Brain pericyte (primary cell): Measurements from ENCODE around the gene PTPRN2.

Experiments
- DNase-seq: peaks from one replicate; pipeline ENCODE4 v3.0.0-alpha.2; 2012; ENCODE audit warnings: low read depth, low spot score

PTPRN2 gene

DNA sequence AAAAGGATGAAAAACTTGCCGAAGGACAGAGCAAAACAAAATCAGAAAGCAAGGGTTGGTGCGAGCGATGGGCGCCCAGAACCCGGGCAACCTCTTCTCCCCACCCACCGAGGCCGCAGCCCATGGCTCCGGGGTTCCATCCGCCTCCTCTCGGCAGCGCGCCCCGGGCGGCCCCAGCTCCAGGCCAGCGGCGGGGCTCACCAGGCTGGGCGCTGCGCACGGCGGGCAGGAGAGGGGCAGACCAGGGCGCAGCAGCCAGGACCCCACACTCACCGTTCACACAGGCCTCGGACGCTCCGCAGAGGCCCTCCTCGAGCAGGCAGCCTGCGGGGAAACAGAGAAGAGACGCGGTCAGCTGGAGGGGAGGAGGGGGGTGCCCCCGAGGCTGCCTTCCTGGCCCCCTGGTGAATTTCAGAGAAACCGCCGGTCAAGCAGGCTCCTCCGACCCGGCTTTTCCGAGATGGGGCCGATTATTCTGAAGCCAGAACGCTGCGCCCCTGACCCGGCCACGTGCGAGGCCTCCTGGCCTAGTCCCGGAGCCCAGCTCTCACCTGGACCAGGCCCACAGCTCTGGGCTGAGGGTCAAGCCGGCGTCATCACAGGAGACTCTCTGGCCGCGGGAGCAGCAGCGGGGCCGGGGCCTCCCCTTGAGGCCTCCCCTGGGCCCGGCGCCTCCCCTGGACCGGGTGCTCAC, 98.0 kb downstream of the PTPRN2 start:
- no peak for DNase-seq

DNA sequence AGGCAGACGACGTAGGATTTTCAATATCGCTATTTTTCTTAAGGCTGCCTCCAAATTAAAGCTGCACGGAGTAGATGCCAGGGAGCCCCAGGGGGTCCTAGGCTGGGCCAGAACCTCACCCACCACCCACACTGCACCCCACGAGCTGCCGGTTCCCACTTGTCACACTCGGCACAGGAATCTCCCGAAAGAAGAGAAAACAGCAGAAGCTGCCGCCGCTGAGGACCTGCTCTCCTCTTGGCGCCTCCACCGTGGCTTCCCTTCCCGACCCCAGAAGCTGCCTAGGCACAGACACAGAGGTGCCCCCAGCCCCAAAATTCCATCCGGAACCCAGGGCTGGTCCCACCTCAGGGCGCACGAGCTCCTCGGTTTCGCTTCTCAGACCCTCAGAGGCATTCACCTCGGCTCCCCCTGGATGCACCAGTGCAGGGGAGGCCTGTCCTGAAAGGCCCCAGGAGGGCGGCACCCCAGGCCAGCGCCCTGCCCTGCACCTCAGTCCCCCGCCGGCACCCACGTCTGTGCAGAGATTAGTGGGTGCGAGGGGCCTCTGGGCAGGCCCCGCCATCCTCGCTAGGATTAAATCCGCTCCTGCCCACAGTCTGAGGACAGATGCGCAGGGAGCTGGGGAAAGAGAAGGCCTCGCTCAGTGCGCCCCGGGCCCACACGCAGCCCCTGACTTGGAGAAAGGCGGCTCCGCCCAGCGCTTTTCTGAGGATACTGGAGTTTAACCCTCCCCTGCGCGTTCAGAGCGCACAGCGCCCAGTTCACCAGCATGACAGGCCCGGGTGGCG, 99.2 kb downstream of the PTPRN2 start:
- no peak for DNase-seq

DNA sequence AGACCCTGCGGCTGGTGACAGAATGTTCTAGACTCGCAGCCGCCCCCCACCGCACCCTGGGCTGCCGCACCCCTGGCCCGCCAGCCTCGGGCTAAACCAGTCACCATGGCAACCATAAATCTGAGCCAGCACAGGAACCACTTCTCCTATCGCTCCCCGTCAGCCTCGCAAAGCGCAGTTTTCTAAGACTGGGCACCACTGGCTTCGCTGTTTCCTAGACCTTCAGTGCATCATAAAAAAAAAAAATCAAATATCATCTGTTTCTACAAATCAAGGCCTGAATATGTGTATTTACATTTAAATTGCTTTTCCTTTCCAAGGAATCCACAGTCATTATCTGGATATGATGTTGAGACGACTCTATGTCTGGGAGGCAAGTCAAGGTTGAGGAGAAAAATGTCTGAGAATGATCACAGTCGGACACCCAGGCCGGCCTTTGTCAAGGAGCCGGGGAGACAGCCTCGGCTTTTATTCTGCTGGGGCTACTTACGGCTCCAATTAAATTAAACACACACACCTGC, 99.9 kb downstream of the PTPRN2 start:
- no peak for DNase-seq

DNA sequence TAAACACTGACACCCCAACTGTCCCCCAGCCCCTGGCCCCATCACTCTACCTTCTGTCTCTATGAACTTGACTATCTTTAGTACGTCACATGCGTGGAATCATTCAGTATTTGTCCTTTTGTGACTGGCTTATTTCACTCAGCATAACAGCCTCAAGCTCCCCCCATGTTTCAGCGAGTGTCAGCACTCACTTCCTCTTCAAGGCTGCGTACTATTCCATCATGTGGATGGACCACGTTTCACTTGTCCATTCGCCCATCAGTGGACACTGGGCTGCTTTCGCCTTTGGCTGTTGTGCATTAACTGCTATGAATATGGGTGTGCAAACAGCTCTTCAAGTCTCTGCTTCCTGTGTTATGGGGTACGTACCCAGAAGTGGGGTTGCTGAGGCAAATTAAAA, 100.7 kb downstream of the PTPRN2 start:
- no peak for DNase-seq

DNA sequence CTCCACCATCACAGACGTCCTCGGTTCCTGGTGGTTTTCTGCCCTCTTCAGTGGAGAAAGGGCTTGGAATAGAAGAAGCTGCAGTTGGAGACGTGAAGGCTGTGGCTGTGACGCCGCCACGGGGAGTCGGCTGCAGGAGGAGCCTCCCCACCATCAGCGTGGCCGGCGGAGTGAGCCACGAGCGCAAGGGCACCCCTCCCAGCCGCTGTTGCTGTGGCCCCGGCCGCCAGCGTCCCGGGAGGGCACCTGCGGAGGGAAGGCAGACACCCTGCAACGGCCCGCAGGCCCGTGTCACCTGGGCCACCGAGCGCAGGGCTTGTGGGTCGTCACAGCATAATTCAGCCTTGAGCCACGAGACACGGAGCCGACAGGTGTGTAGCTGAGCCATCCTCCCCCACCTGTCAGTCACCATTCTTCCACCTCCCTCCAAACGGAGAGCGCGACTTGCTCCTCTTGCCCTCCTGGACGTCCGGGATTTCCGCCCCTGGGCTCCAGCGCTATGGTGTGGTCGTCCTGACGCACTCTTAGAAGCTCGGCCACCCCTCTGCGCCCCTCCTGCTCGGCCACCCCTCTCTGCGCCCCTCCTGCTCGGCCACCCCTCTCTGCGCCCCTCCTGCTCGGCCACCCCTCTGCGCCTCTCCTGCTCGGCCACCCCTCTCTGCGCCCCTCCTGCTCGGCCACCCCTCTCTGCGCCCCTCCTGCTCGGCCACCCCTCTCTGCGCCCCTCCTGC, 102.7 kb downstream of the PTPRN2 start:
- DNase-seq: no peak

DNA sequence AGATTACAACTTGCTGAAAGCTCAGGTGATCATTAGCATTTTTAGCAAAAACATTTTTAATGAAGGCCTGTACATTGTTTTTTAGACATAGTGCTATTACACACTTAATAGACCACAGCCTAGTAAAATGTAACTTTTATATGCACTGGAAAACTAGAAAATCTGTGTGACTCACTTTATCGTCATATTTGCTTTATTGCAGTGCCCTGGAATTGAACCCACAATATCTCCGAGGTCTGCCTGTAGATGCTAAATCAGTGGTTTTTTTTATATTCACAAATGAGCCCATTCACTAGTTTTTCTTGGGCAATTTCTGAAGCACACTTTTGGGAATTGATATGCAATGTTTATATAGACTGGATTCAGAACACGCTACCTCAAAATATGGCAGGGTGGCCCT, 105.1 kb downstream of the PTPRN2 start:
- DNase-seq: no peak

DNA sequence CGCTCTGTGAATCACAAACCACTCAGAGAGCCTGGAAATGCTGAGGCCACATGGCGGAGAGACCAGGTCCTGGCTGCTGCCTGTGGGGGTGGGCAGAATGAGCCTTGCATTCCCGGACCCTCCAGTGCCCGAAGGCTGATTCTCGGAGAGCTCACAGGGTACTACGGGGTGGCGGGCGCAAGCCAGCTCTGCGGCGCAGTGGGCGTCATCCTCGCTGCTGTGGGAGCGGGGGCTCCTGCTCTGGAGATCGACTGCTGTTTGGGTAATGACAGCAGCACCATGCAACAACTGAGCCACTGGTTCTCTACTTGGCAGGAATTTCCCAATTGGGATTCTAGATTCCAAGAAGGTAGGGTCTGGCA, 108.0 kb downstream of the PTPRN2 start:
- no peak for DNase-seq

DNA sequence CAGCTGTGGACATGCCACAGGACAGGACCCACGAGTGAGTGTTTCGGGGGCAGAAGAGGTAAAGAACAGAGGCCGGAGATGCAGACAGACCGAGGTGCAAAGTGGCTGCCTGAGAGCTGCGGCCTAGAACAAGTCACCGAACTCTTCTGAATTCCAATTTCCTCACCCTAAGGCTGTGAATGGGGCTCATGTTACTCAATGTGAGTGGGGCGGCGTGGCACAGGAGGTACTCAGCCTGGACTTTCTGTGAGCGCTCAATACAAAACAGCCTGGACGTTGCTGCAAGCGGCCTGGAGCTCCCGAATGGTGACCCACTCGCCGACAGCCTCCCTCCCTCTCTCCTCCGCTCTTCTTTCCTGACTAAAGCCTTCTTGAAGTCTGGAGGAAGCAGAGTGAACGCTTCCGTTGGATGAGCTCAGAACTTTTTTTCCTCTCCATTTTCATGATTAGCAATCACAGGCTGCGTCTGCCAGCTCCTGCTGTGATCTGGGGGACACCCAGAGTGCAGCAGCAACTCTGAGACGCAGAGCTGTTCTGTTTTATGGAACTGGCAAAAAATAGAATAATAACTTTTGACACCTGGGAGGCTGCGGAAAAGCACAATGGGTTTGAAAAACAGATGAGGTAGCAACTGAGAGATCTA, 108.5 kb downstream of the PTPRN2 start:
- no peak for DNase-seq

DNA sequence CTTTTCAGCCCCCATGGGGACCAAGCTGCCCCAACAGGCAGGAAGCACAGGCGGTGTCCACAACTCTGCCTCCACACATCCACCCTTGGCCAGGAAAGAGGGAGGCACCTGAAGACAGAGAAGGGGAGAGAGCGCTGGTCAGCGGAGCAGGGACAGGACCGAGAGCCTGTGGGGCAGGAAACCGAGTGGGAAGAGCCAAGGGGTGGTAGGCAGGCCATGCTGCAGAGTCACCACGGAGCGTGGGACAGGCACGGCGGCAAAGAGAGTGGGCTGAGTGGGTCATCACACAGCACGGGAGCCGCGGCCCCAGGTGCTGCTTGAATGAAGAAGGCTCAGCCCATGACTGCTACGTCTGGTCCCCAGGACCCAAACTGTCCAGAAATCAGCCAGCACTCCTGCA, 109.8 kb downstream of the PTPRN2 start:
- no peak for DNase-seq

DNA sequence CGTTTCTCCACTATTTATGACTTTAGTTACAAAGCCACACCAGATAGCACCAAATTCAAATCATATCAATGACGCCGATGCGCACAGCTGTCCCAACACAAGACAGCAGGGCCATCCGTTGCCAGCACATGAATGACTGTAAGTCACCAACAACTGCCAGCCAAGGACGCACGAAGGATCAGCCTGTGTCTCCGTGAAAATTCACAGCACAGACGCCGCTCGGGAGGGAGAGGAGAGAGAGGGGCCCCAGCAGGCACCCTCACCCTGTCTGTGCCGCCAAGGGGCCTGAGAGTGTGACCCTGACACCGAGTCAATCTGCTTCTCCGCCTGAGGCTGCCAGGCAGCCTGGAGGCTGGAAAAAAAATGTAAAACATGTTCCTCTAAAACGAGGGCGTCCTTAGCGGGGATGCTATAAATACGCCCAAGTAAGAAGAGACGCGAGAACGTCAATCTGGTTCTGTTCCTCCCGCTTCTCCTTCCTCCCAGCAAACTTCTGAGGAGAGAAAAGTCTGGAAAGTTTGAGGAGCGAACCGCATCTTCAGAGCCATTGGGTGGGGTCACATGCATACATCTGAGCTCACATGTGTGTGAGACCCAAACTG, 111.2 kb downstream of the PTPRN2 start:
- DNase-seq: no peak

DNA sequence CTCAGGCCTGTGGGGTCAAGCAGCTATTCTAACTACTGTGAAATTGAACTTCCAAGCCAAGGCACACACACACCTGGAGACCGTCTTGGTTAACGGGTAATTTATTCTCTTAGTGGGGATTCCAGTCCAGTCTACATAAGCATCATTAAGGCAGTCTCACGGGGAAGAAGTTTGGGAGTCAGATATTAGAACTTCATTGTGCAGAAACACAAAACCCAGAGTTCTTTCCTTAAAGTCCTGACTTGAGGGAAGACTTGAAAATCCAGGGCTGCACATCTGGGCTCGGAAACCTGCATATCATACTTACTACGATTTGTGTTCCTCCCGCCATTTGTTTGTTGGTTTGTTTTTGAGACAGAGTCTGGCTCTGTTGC, 112.0 kb downstream of the PTPRN2 start:
- no peak for DNase-seq

DNA sequence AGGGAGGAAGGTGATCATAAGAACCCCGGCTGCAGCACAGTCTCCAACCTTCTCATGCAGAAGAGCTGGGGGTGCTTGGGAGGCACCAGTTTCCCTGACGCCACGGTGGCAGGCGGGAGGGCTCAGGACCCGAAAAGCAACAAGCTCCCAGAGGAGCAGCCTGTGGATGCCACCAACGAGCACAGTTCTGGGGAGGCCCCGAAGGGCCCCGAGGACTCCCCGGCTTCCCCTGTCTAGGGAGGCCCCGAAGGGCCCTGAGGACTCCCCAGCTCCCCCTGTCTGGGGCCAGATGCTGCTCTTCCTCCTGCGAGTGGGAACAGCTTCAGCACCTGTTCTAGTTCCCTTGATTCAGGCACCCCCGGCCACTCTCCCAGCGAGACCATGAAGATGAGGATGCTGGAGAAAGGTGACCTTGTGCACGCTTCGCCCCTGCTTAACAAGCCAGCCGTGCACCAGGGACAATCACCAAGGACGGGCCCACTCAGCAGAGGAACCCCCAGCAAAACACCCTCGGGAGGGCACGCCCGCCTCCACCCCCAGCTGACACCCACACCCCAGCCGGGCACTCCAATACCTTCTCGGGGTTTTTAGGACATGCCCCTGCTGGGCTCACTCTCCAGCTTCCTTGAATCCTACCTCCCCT, 112.5 kb downstream of the PTPRN2 start:
- no peak for DNase-seq

DNA sequence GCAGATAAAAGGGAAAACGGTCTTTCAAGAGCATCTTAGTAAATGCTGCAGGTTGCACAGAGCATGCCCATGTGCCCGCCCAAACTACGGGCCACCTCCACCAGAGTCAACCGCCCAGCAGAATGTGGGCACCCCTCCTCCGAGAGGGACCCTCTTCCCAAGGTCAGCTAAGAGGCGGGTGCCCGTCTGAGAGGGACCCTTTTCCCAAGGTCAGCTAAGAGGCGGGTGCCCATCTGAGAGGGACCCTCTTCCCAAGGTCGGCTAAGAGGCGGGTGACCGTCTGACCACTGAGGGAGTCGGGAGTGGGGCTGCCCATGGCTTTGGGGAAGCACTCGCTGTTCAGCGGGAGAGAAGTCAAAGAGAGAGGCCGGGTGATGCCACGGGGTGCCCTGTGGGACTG, 113.1 kb downstream of the PTPRN2 start:
- no peak for DNase-seq

DNA sequence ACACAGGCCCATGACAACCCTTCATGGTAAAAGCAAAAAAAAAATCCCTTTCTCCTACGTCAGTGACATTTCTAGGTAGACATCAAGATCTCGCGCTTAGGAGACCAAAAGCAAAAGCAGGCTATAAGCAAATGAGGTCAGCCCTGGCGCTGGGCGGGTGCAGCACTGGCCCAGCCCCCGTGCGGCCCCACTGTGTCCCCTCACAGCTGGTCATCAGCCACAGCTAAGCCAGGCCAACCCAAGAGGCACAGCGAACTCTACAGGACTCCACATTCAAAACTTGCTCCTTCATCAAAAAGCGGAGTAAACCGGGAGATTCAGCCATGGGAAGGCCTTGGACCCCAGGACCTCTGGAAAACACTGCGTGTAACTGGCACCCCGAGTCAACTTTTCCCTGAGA, 113.7 kb downstream of the PTPRN2 start:
- no peak for DNase-seq

DNA sequence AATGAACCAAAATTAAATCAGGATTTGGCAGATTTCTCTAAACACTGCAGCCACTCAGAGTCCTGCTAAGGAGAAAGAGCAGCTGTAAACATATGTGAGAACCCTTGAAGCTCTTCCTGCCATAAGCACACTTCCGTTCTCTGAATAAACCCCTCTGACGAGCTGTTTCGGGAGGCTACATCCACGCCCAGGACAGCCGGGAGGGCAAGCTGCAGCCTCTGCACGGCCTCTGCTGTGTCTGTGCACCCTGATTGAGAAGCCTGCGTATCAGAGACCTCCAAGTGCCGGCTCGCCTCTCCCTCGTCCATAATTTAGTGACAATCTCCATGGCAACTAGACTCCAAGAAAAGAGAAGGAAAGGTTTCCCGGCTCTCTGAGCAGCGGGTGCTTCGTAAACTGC, 114.4 kb downstream of the PTPRN2 start:
- DNase-seq: no peak

DNA sequence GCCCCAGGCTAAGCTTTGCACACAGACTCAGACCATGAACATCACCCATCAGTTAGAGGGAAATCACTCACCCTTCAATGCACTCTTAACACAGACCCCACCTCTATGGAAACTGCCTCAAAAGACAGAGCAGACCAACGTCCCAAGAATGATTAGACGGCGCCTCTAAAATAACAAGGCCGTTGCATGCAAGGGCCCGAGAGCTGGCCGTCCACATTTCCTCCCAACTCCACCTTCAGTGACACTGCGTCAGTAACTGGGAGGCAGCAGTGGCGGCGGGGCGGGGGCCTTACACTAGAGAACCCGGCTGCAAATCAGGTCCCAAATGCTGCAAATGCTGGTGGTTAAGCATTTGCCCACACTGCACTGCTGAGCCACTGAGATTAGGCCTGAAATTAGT, 115.0 kb downstream of the PTPRN2 start:
- no peak for DNase-seq

DNA sequence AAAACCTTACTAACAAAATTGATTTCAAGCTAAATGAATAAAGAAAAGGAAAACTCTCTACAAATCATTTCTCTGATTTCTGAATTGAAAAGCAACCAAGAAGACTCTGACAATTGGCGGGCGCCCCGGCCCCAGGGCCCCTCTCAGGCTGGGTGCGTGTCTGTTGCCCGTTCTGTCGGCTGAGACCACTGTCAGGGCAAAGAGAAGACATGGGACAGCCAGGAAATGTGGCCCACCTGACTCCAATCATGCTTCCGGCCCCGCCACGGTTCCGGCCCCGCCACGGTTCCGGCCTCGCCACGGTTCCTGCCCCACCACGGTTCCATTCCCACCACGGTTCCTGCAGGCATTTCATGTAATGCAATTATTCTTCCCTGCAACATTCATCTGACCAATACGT, 115.9 kb downstream of the PTPRN2 start:
- no peak for DNase-seq

DNA sequence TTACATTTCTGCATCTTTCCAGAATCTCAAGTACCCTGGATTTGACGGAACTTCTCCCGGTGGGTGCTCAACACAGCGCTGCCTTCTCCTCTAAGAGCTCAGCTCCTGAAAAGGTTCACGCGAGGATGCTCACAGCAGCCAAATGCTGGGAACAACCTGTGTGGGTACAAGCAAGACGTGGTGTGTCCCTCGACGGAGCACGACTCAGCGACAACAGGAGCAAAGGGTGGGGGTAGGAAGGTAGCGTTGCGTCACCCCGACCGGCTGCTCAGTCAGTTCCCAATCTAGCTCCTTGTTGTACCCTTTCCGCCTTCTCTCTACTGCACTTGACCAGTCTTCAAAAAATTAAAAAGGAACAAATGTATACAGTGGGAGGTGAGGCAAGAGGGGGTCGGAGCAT, 117.3 kb downstream of the PTPRN2 start:
- no peak for DNase-seq

DNA sequence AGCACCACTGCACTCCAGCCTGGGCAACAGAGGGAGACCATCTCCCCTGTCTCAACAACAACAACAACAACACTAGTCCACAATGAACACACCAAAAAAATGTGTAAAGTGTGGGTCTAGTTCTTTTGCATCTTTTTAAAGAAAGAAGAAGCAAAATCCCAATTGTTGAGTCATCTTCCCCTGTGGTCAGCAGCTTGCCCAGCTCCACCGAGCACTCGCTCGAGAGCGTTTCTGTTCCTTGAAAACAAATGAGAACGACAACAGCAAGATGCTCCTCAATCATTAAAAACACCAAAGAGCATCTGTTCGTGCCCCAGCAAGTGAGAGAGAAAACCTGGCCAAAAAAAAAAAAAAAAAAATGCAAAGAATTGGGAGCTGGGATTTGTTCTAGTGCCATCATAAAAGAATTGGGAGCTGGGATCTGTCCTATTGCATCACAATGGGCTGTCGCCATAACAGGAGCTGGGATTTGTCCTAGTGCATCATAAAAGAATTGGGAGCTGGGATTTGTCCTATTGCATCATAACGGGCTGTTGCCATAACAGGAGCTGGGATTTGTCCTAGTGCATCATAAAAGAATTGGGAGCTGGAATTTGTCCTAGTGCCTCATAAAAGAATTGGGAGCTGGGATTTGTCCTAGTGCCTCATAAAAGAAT, 118.1 kb downstream of the PTPRN2 start:
- DNase-seq: no peak

DNA sequence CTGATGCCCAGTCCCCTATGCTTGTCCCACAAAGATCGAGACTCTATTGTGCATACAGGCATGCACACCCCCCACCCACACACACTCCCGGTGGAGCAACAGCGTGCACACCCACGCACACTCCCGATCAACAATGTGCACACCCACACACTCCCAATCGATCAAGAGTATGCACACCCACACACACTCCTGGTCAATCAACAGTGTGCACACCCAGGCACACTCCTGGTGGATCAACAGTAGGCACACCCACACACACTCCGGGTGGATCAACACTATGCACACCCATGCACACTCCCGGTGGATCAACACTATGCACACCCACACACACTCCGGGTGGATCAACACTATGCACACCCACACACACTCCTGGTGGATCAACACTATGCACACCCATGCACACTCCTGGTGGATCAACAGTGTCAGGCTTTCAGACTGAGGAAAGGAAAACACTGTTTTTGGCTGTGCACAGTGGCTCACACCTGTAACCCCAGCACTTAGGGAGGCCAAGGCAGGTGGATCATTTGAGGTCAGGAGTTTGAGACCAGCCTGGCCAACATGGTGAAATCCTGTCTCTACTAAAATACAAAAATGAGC, 118.8 kb downstream of the PTPRN2 start:
- DNase-seq: no peak
